ENCODE data around the gene SLC30A9.

Gene SLC30A9

GRCh38 chr4:42008011-42008786 is 17.9 kb downstream of the SLC30A9 start:
- no peak for DNase-seq

- DNase-seq, result no peak
Observed at GRCh38 chr4:42015438-42015837, 25.1 kb downstream of the SLC30A9 start.

- DNase-seq, result no peak
Observed at GRCh38 chr4:42018451-42018850, 28.1 kb downstream of the SLC30A9 start.

- peak; percentile 23 for DNase-seq
Observed at GRCh38 chr4:42048394-42048793, 58.1 kb downstream of the SLC30A9 start.

GRCh38 chr4:42050516-42051249 is 60.4 kb downstream of the SLC30A9 start:
- no peak for DNase-seq

- no peak for DNase-seq
Observed at GRCh38 chr4:42066402-42066801, 76.1 kb downstream of the SLC30A9 start.

- no peak for DNase-seq
Observed at GRCh38 chr4:42067264-42067663, 76.9 kb downstream of the SLC30A9 start.

GRCh38 chr4:42070463-42070862 is 80.1 kb downstream of the SLC30A9 start:
- no peak for DNase-seq

- DNase-seq, result no peak
Observed at GRCh38 chr4:42074294-42074693, 84.0 kb downstream of the SLC30A9 start.

GRCh38 chr4:42078184-42078801 is 88.0 kb downstream of the SLC30A9 start:
- DNase-seq, result no peak

- DNase-seq, result no peak
Observed at GRCh38 chr4:42080306-42080705, 90.0 kb downstream of the SLC30A9 start.

- peak; percentile 10 for DNase-seq
Observed at GRCh38 chr4:42083816-42084215, 93.5 kb downstream of the SLC30A9 start.

- no peak for DNase-seq
Observed at GRCh38 chr4:42088386-42088785, 98.1 kb downstream of the SLC30A9 start.

GRCh38 chr4:42101446-42101975 is 111.2 kb downstream of the SLC30A9 start:
- DNase-seq, result no peak

GRCh38 chr4:42104521-42104920 is 114.2 kb downstream of the SLC30A9 start:
- DNase-seq, result peak; percentile 27

GRCh38 chr4:42112846-42113245 is 122.5 kb downstream of the SLC30A9 start:
- DNase-seq, result no peak

GRCh38 chr4:42119886-42120285 is 129.6 kb downstream of the SLC30A9 start:
- no peak for DNase-seq

GRCh38 chr4:42122237-42122636 is 131.9 kb downstream of the SLC30A9 start:
- DNase-seq, result no peak

- no peak for DNase-seq
Observed at GRCh38 chr4:42123071-42123644, 132.8 kb downstream of the SLC30A9 start.

GRCh38 chr4:42132099-42132498 is 141.8 kb downstream of the SLC30A9 start:
- no peak for DNase-seq

- DNase-seq, result no peak
Observed at GRCh38 chr4:42133006-42133405, 142.7 kb downstream of the SLC30A9 start.

GRCh38 chr4:42136371-42136770 is 146.0 kb downstream of the SLC30A9 start:
- DNase-seq, result no peak
